Hematopoietic multipotent progenitor cell treated with erythropoietin and hydrocortisone succinate and interleukin-3 and kit ligand, for 17 days (in vitro differentiated cells): Measurements from ENCODE around the gene GALNT7.

Experiments
- DNase-seq: peaks from one replicate; pipeline ENCODE4 v3.0.0-alpha.2; 2015; ENCODE audit warnings: low spot score

GALNT7 gene

GRCh38 chr4:173237152-173237551, 68.5 kb downstream of the GALNT7 start:
- DNase-seq, result no peak

- no peak for DNase-seq
These were observed 69.2 kb downstream of the GALNT7 start for GRCh38 chr4:173237762-173238161.

GRCh38 chr4:173240696-173241095, 72.1 kb downstream of the GALNT7 start:
- no peak for DNase-seq

- DNase-seq, result no peak
These were observed 74.0 kb downstream of the GALNT7 start for GRCh38 chr4:173242466-173243250.

- no peak for DNase-seq
These were observed 74.7 kb downstream of the GALNT7 start for GRCh38 chr4:173243321-173243720.

GRCh38 chr4:173243917-173244658, 75.5 kb downstream of the GALNT7 start:
- DNase-seq, result no peak

- no peak for DNase-seq
These were observed 77.3 kb downstream of the GALNT7 start for GRCh38 chr4:173245952-173246351.

- no peak for DNase-seq
These were observed 78.1 kb downstream of the GALNT7 start for GRCh38 chr4:173246719-173247118.

- no peak for DNase-seq
These were observed 78.7 kb downstream of the GALNT7 start for GRCh38 chr4:173247321-173247720.

GRCh38 chr4:173248690-173249089, 80.1 kb downstream of the GALNT7 start:
- DNase-seq, result no peak

- DNase-seq, result no peak
These were observed 83.7 kb downstream of the GALNT7 start for GRCh38 chr4:173252024-173252935.

GRCh38 chr4:173253561-173253960, 85.0 kb downstream of the GALNT7 start:
- DNase-seq, result no peak

GRCh38 chr4:173254646-173255045, 86.0 kb downstream of the GALNT7 start:
- no peak for DNase-seq

GRCh38 chr4:173256825-173257224, 88.2 kb downstream of the GALNT7 start:
- no peak for DNase-seq

GRCh38 chr4:173257732-173258717, 89.4 kb downstream of the GALNT7 start:
- DNase-seq, result peak; percentile 60

- no peak for DNase-seq
These were observed 90.3 kb downstream of the GALNT7 start for GRCh38 chr4:173258866-173259265.

GRCh38 chr4:173259310-173259709, 90.7 kb downstream of the GALNT7 start:
- no peak for DNase-seq

- no peak for DNase-seq
These were observed 92.4 kb downstream of the GALNT7 start for GRCh38 chr4:173261052-173261451.

GRCh38 chr4:173262375-173262774, 93.8 kb downstream of the GALNT7 start:
- no peak for DNase-seq

GRCh38 chr4:173264245-173264644, 95.6 kb downstream of the GALNT7 start:
- no peak for DNase-seq

- DNase-seq, result peak; percentile 43
These were observed 96.1 kb downstream of the GALNT7 start for GRCh38 chr4:173264684-173265185.
